ENCODE measurements around the gene ARL15.

Gene ARL15

GRCh38 chr5:54257366-54258118 is 52.8 kb downstream of the ARL15 start:
- DNase-seq (ENCODE audit: low read depth) = no peak
- no peak overlapping the region for H3K4me3 ChIP-seq (replicated peaks; ENCODE audit: low read depth, low read length)
- TF ChIP-seq CTCF (IDR thresholded peaks at IDR 0.05; ENCODE audit: low read length, missing control alignments) = no peak

- no peak overlapping the region for H3K4me3 ChIP-seq (replicated peaks; ENCODE audit: low read depth, low read length)
- peak; percentile 13 for TF ChIP-seq CTCF (IDR thresholded peaks at IDR 0.05; ENCODE audit: low read length, missing control alignments)
- peak; percentile 28 for DNase-seq (ENCODE audit: low read depth)
Observed at GRCh38 chr5:54254482-54255198, 55.7 kb downstream of the ARL15 start.

DNA sequence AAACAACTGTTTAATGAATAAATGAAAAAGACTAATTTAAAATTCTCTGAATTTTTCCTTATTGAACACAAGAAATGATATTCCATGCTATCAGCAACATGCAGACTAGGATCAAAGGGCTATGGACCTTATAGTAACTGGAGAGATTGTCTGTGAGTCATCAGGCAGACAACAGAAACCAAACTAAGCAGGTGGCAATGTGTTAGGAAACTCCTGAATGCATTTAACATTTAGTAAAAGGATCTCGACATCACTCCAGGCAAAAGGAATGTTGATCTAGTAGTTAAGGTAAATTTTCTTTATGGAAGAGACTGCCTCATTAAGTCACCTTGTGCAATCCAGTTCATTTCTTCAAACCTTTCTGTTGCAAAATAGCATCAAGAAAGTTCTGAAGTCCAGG is 58.4 kb downstream of the ARL15 start:
- DNase-seq (ENCODE audit: low read depth) = no peak
- no peak for TF ChIP-seq CTCF (IDR thresholded peaks at IDR 0.05; ENCODE audit: low read length, missing control alignments)
- H3K4me3 ChIP-seq (replicated peaks; ENCODE audit: low read depth, low read length) = no peak overlapping the region

- TF ChIP-seq CTCF (IDR thresholded peaks at IDR 0.05; ENCODE audit: low read length, missing control alignments) = no peak
- DNase-seq (ENCODE audit: low read depth) = no peak
- no peak overlapping the region for H3K4me3 ChIP-seq (replicated peaks; ENCODE audit: low read depth, low read length)
Observed at GRCh38 chr5:54249210-54250028, 61.0 kb downstream of the ARL15 start.

DNA sequence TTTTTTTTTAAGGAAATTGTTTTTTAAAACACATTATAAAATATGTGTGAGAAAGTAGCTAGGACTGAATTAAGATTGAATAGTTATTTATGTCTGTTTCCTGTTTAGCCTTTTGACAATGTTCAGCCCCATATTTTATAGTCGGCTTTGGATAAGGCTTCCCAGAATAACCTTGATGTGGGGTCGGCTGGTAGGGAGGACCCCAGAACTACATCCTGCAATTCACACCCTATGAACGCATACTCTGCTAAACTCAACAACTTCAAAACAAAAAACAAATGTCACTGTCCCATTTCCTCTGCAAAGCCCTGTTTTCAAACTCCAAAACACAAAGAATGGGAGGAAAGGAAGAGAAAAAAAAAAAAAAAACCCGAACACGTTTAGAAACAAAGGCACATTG is 63.1 kb downstream of the ARL15 start:
- H3K4me3 ChIP-seq (replicated peaks; ENCODE audit: low read depth, low read length) = no peak overlapping the region
- no peak for DNase-seq (ENCODE audit: low read depth)
- TF ChIP-seq CTCF (IDR thresholded peaks at IDR 0.05; ENCODE audit: low read length, missing control alignments) = no peak

- peak; percentile 79 for TF ChIP-seq CTCF (IDR thresholded peaks at IDR 0.05; ENCODE audit: low read length, missing control alignments)
- DNase-seq (ENCODE audit: low read depth) = peak; percentile 64
- H3K4me3 ChIP-seq (replicated peaks; ENCODE audit: low read depth, low read length) = no peak overlapping the region
Observed at GRCh38 chr5:54243483-54244080, 66.8 kb downstream of the ARL15 start.

Data from fibroblast of pulmonary artery (primary cell).